Pancreas (tissue), 10 donors: ENCODE data around the gene ALOX12. TPM values are rescaled to one million over a fixed set of nuclear protein-coding genes. Genes with fewer than 3 reads are reported as not detected.

Experiments
- ATAC-seq, 4 donors: fragments of 200-7000 bp; cut with Tn5 transposase; one replicate each; pipeline versions ENCODE4 v1.8.0 to v1.9.1; 2020; ENCODE audit warnings: mild to moderate bottlenecking in 4 of 4, moderate library complexity in 4 of 4
- DNase-seq, 6 donors: peaks; one replicate each; pipeline ENCODE4 v3.0.0-alpha.2; 2020
- FAIRE-seq: peaks from 2 replicates; lab custom pipeline; 2012; peaks lifted over from hg19 to GRCh38; lab: Jason Lieb, UNC
- H3K27ac ChIP-seq, 4 donors: fragments of 200-600 bp; sonication (generic); 1 replicate in 3 of 4; 2 replicates in 1 of 4; pipeline versions ENCODE4 v1.5.0 to v1.8.0; 2020
- H3K27me3 ChIP-seq, 4 donors: fragments of 200-600 bp; one replicate each; pipeline ENCODE4 v1.8.0; 2021
- H3K36me3 ChIP-seq, 3 donors: fragments of 200-600 bp; sonication (generic) in 1 of 3; one replicate each; pipeline versions ENCODE4 v1.5.0 to v1.8.0; 2020 to 2021
- H3K4me1 ChIP-seq, 3 donors: fragments of 200-600 bp; one replicate each; pipeline ENCODE4 v1.8.0; 2021
- H3K4me3 ChIP-seq, 4 donors: fragments of 200-600 bp; sonication (generic) in 2 of 4; one replicate each; pipeline versions ENCODE4 v1.5.0 to v1.8.0; 2020 to 2021
- H3K9me3 ChIP-seq, 4 donors: fragments of 200-600 bp; one replicate each; pipeline ENCODE4 v1.8.0; 2021
- CTCF ChIP-seq, 4 donors: fragments of 200-600 bp; sonication (generic) in 3 of 4; IDR thresholded peaks; one replicate each; pipeline versions ENCODE4 v1.5.0 to v1.8.0; 2021; ENCODE audit warnings: antibody characterized with exemption in 4 of 4
- WGBS, 2 donors: extraction: QIAGEN DNeasy Blood & Tissue Kit; methylation state at CpG; one replicate each; pipeline ENCODE4 v1.1.7; 2013; 5-methylcytosine and 5-hydroxymethylcytosine counted together
- intact Hi-C, 3 donors: fragments of 100-400 bp; cut with DNase I; formaldehyde crosslinking; loops; one replicate each; pipeline versions ENCODE4 v1.11.1 to v1.14.2; 2022
- polyA plus RNA-seq, 2 donors: library from polyadenylated mRNA; stranded (reverse); fragments of 200-250 nt; gene quantifications; one replicate each; pipeline ENCODE4 v1.2.3, GENCODE V29; 2013
- total RNA-seq, 6 donors: library from RNA; stranded (reverse); fragmentation: NEBNext Ultra II Directional in 4 of 6; extraction: Animal tissue kit (Norgen Biotek cat#: 25700) in 4 of 6; gene quantifications; one replicate each; pipeline versions ENCODE4 v1.2.1 to v1.2.4, GENCODE V29; 2021 to 2023
- donor health status: healthy with polysubstance abuse.
- donor health status: DM: no; HTN: no; CAD: no; lungs with moderate emphysema.
- donor health status: DM: no; HTN: no; CAD: no.
- donor health status: control.
- donor health status: control.
- donor health status: Bipolar disorder and iron deficiency.
- donor health status: DM: yes; HTN: yes; CAD: no.
- donor health status: DM: no; HTN: no; CAD: no.
- donor health status: DM: no; HTN: no; CAD: no.
- donor health status: DM: yes; HTN: yes; CAD: no.

ALOX12 gene
- total and polyA plus RNA-seq, 8 donors = not detected

DNA sequence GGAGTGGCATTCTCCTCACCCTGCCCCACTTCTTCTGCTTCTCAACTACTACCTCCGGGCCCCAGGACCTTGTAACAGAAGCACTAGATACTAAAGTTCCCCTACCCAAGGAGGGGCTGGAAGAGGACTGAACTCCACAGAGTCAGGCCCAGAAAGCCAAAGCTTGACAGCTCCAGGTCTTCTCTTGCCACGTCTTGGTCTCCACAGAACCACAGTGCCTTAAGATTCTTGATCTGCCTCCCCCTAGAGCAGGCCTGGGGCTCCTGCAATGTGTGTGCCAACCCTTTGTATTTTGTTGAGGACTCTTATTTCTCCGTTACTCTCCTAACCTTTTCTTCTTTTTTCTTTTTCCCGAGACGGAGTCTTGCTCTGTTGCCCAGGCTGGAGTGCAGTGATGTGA lies 44.0 kb downstream of the ALOX12 start:
- DNase-seq (no peak), ATAC-seq (no peak), FAIRE-seq (no peak)
- TF ChIP-seq CTCF (IDR thresholded peaks at IDR 0.05) = no peak
- Histone ChIP-seq H3K4me1 (peaks cover 4 to 7% (median 5%) of the 10 kb centered on the region in 3 donors), H3K27ac (no peak overlapping the region), H3K4me3 (no peak overlapping the region), H3K9me3 (no peaks in the 10 kb centered on the region), H3K27me3 (peaks cover 0 to 4% (median 0%) of the 10 kb centered on the region in 4 donors), H3K36me3 (no peaks in the 10 kb centered on the region)
- intact Hi-C loops = loop anchor here in 1 of 3 donors (10.0 kb wide), 1 partner anchor 255 kb away; the partner anchor contains the start of gene YBX2
- WGBS, 2 donors = 90 to 94% methylated on average over 5 of the region's 5 CpGs

DNA sequence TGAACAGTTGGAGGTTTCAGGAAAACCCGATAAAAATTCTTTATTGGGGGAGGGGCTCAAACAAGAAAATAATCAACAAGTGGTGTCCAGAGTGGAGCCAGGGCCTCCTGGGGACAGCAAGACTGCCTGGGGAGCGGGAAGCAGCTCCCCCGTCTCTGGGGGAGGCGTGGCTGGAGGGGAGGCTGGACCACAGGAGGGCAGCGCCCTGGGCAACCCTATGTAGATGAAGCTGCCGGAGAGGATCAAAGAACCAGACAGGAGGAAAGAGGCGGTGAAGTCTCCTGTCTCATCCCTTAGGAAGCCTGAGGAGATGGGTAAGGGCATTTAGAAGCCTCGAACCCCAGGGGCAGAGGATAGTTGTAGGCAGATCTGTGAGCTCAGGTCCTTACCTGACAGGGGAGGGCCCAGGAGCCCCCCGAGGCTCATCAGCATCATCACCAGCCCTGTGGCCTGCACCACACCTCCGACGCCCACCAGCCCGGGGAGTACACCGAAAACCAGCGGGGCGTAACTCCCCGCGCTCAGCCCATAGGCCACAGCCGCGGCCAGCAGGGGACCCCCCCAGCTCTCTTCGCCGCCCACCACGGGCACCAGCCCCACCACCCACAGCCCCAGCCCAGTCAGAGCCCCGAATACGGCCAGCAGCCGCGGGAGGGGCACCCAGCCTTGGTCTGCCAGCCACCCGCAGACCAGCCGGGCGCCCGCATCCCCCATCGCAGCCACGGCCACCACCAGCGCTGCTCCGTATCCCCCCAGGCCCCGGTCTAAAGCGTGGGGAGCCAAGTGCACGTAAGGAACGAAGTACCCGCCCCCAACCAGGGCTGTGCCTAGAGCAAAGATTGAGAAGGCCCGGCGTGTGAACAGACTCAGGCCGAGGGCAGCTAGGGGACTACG lies 46.0 kb downstream of the ALOX12 start:
- Histone ChIP-seq H3K27ac (no peak overlapping the region), H3K4me3 (peak overlapping the region in 2 of 4 donors; percentile 34 to 44), H3K36me3 (no peaks in the 10 kb centered on the region), H3K4me1 (peaks cover 0 to 19% (median 15%) of the 10 kb centered on the region in 3 donors), H3K27me3 (peaks cover 0 to 4% (median 0%) of the 10 kb centered on the region in 4 donors), H3K9me3 (no peaks in the 10 kb centered on the region)
- ATAC-seq = no peak
- DNase-seq = no peak
- no peak for TF ChIP-seq CTCF (IDR thresholded peaks at IDR 0.05)
- 52 to 55% methylated on average over 40 to 43 of the region's 43 CpGs for WGBS, 2 donors
- intact Hi-C loops = loop anchor here in 1 of 3 donors (10.0 kb wide), 1 partner anchor 253 kb away; the partner anchor contains the start of gene YBX2
- FAIRE-seq = no peak

DNA sequence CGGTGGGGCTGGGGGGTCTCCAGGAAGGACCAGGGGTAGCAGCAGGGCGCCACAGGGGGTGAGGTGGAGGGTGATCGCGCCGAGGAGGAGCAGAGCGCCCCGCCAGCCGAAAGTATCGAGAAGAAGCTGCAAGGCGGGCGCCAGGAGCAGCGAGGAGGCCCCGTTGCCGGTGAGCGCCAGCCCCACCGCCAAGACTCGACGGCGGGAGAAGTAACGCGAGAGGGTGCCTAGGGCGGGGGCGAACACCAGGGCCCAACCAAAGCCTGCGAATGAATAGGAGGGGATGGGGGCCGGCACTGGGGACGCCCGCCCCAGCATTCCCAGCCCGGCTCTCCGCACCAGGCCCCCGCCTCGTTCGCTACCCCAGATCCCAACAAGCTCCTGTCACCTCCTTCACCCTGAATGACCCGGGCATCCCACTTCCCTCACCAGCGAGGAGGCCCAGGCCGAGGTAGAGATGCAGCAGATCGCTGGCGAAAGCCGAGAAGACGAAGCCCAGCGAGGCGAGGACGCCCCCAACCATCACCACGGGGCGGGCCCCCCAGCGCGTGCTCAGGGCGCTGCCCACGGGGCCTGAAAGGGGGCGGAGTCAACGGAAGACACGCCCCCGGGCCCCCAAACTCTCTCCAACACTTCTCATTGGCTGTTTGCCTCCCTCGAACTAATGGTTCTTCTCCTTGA lies 46.8 kb downstream of the ALOX12 start:
- ATAC-seq (no peak), FAIRE-seq (no peak), DNase-seq (peak in 1 of 6 donors; percentile 73)
- Histone ChIP-seq H3K27me3 (peaks cover 0 to 4% (median 0%) of the 10 kb centered on the region in 4 donors), H3K9me3 (no peaks in the 10 kb centered on the region), H3K36me3 (no peaks in the 10 kb centered on the region), H3K4me1 (peaks cover 0 to 19% (median 15%) of the 10 kb centered on the region in 3 donors), H3K4me3 (peak overlapping the region in 3 of 4 donors; percentile 26 to 44 (median 34)), H3K27ac (no peak overlapping the region)
- TF ChIP-seq CTCF (IDR thresholded peaks at IDR 0.05) = no peak
- intact Hi-C loops = loop anchor here in 1 of 3 donors (10.0 kb wide), 1 partner anchor 252 kb away; the partner anchor contains the start of gene YBX2
- 41 to 44% methylated on average over 43 to 53 of the region's 53 CpGs for WGBS, 2 donors

DNA sequence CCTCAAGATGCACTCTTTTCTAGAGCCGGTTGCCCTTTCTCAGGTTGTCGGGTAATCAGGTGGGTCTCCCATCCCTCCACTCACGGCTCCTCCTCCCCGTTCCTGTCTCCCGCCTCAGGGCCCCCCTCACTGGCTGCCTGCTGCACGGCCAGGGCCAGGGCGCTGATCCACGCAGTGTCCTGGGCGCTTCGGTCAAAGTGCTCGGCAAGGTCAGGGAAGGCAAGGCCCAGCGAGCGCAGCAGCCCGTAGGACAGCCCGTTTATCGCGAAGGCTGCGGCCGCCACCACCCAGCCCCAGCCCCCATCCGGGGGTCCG lies 47.3 kb downstream of the ALOX12 start:
- peaks cover 0 to 4% (median 0%) of the 10 kb centered on the region in 4 donors for H3K27me3 ChIP-seq
- 19 to 22% methylated on average over 21 of the region's 21 CpGs for WGBS, 2 donors
- H3K36me3 ChIP-seq = no peaks in the 10 kb centered on the region
- no peak for FAIRE-seq
- ATAC-seq = peak in 3 of 4 donors; percentile 2 to 5 (median 4)
- no peak for TF ChIP-seq CTCF (IDR thresholded peaks at IDR 0.05)
- DNase-seq = peak in 1 of 6 donors; percentile 74
- H3K27ac ChIP-seq = peak overlapping the region in 2 of 4 donors; percentile 24 to 32
- intact Hi-C loops = loop anchor here in 1 of 3 donors (10.0 kb wide), 1 partner anchor 252 kb away; the partner anchor contains the start of gene YBX2
- peaks cover 0 to 19% (median 15%) of the 10 kb centered on the region in 3 donors for H3K4me1 ChIP-seq
- no peaks in the 10 kb centered on the region for H3K9me3 ChIP-seq
- peak overlapping the region; percentile 23 to 44 (median 30) for H3K4me3 ChIP-seq
